Astrocyte (in vitro differentiated cells and primary cell): ENCODE measurements around the gene RPL13A.

ENCODE experiments used
- EZH2 ChIP-seq: IDR thresholded peaks from 2 replicates; pipeline ENCODE4 v1.6.1; 2012; ENCODE audit warnings: mild to moderate bottlenecking, low read length, inconsistent platforms; ENCODE audit not compliant: insufficient read depth
- TF ChIP-seq, protein P1 (sequence below): IDR thresholded peaks from 2 replicates; pipeline ENCODE4 v1.5.1; 2011; ENCODE audit warnings: low read depth, mild to moderate bottlenecking, inconsistent platforms, low read length, moderate library complexity; ENCODE audit not compliant: insufficient read depth

DNA sequence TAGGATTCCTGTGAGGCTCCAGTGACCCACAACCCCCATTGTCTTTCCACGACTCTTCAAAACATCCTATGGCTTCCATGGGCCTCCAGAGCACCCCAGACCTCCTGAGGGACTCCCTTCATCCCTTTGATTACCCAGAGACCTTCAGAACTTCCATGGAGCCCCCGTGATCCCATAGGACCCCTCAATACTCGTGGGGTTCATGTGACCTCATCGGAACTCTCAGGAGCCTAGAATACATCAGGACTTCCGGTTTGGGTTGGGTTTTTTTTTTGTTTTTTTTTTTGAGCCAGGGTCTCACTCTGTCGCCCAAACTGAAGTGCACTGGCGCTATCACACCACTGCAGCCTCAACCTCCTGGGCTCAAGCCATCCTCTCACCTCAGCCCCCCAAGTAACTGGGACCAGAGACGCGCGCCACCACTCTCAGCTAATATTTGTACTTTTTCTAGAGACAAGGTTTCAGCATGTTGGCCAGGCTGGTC is 33.6 kb upstream of the RPL13A start:
- TF ChIP-seq, protein P1, sequence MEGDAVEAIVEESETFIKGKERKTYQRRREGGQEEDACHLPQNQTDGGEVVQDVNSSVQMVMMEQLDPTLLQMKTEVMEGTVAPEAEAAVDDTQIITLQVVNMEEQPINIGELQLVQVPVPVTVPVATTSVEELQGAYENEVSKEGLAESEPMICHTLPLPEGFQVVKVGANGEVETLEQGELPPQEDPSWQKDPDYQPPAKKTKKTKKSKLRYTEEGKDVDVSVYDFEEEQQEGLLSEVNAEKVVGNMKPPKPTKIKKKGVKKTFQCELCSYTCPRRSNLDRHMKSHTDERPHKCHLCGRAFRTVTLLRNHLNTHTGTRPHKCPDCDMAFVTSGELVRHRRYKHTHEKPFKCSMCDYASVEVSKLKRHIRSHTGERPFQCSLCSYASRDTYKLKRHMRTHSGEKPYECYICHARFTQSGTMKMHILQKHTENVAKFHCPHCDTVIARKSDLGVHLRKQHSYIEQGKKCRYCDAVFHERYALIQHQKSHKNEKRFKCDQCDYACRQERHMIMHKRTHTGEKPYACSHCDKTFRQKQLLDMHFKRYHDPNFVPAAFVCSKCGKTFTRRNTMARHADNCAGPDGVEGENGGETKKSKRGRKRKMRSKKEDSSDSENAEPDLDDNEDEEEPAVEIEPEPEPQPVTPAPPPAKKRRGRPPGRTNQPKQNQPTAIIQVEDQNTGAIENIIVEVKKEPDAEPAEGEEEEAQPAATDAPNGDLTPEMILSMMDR = no peak
- TF ChIP-seq EZH2 = no peak
